GM21526 (cell line): ENCODE measurements around the gene SLC6A13.
"Not testable (repeated sequence)": the region's sequence is repeated elsewhere in the genome, so short reads cannot be mapped to it uniquely, and the experiment has no call there.

Source experiments
- ATAC-seq: cut with Tn5 transposase; IDR thresholded peaks from one replicate; pipeline ENCODE4 v1.9.1; 2021; ENCODE audit warnings: moderate library complexity; ENCODE audit not compliant: unreplicated experiment, low FRiP score

SLC6A13 gene

GRCh38 chr12:262817-263216 is at the start of gene SLC6A13:
Gene SLC6A13 (minus strand): TSS chr12:262836. CDS start chr12:260052, 2,784 bp downstream.
- no peak for ATAC-seq

DNA sequence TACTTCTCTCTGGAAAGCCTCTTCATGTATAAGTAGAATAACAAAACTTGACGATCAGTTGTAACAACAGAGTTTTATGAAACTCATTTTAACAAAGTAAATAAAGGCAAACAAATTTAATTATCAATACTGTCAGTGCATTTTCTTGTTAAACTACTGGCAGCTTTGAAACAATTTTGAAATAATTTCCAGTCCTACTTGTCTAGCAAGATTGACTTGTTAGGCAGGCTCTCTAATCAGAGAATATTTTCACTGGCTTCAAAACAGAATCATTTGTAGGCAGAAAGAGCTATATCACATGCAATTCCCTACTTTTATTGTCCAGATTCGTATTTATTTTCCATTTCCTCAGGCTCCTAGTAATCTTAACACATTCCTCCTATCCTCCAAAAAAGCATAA is 45.9 kb upstream of the SLC6A13 start:
- no peak for ATAC-seq

- ATAC-seq, result no peak
Measured at GRCh38 chr12:307406-307805, 44.8 kb upstream of the SLC6A13 start.

DNA sequence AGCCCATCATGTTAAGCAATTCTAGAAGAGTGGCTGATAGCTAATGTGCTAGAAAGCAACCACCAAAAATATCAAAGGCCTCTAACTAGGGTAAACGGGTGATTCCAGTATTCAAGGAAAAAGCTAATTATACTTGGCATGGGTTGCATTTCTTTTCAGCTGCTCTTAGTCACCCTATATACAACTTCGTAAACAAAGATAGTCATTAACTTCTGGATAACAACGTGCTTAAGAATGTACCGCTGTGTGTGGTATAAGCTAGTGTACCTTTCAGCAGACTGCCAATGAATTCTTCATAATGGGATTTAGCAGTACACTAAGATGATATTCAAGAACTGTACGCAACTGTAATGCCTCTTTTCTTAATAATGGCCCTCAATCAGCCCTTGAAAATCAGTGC is 42.2 kb upstream of the SLC6A13 start:
- no peak for ATAC-seq

DNA sequence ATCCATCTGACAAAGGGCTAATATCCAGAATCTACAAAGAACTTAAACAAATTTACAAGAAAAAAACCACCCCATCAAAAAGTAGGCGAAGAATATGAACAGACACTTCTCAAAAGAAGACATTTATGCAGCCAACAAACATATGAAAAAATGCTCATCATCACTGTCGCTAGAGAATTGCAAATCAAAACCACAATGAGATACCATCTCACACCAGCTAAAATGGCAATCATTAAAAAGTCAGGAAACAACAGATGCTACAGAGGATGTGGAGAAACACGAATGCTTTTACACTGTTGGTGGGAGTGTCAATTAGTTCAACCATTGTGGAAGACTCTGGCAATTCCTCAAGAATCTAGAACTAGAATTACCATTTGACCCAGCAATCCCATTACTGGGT is 40.1 kb upstream of the SLC6A13 start:
- not testable (repeated sequence) for ATAC-seq

- not testable (repeated sequence) for ATAC-seq
Measured at GRCh38 chr12:300166-300565, 37.5 kb upstream of the SLC6A13 start.

DNA sequence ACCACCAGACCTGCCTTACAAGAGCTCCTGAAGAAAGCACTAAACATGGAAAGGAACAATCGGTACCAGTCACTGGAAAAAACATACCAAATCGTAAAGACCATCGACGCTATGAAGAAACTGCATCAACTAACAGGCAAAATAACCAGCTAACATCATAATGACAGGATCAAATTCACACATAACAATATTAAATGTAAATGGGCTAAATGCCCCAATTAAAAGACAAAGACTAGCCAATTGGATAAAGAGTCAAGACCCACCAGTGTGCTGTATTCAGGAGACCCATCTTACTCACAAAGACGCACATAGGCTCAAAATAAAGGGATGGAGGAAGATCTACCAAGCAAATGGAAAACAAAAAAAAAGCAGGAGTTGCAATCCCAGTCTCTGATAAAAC is 36.9 kb upstream of the SLC6A13 start:
- not testable (repeated sequence) for ATAC-seq

- ATAC-seq, result not testable (repeated sequence)
Measured at GRCh38 chr12:298059-298458, 35.4 kb upstream of the SLC6A13 start.

DNA sequence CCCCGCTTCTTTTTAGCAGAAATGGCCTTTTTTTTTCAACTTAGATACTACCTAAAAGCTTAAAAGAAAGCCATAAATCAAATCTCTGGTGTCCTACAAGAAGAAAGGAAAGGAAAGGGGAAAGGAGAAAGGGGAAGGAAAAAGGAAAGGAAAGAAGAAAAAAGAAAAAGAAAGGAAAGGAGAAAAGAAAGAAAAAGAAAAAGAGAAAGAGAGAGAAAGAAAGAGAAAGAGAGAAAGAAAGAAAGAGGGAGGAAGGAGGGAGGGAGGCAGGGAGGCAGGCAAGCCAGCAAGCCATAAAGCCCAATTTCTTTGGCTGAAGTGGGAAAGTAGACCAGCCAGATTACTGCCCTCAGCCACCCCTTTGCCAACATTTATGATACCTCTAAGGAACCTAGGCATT is 32.5 kb upstream of the SLC6A13 start:
- ATAC-seq, result no peak

DNA sequence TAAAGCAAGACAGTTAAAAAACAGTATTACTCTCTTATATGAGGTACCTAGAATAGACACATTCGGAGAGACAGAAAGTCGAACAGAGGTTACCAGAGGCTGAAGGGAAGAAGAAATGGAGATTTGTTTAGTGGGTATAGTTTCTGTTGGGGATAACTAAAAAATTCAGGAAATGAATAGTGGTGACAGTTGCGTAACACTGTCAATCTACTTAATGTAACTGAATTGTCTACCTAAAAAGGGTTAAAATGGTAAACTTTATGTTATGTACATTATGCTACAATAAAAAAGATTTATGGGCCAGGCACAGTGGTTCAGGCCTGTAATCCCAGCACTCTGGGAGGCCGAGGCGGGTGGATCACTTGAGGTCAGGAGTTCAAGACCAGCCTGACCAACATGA is 30.6 kb upstream of the SLC6A13 start:
- no peak for ATAC-seq

GRCh38 chr12:292186-292585 is 29.6 kb upstream of the SLC6A13 start:
- ATAC-seq, result no peak

GRCh38 chr12:291153-291723 is 28.6 kb upstream of the SLC6A13 start:
- ATAC-seq, result no peak

GRCh38 chr12:288687-289086 is 26.1 kb upstream of the SLC6A13 start:
- ATAC-seq, result no peak

GRCh38 chr12:286531-287300 is 24.1 kb upstream of the SLC6A13 start:
- no peak for ATAC-seq

- no peak for ATAC-seq
Measured at GRCh38 chr12:278046-278445, 15.4 kb upstream of the SLC6A13 start.

DNA sequence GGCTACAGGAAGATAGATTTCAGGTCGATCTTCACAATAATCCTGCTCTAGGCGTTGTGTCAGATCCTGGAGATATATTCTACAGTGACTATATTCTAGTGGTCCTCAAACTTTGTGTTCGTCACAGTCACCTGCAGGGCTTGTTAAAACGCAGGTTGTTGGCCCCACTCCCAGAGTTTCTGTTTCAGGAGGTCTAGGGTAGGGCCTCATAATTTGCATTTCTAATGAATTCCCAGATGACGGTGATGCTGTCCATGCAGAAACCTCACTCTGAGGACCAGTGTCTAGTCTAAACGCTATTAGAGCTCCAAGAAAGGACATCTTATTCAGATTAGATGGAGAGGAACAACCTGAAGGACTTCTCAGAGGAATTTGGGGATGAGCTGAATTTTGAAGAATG is 13.2 kb upstream of the SLC6A13 start:
- no peak for ATAC-seq

DNA sequence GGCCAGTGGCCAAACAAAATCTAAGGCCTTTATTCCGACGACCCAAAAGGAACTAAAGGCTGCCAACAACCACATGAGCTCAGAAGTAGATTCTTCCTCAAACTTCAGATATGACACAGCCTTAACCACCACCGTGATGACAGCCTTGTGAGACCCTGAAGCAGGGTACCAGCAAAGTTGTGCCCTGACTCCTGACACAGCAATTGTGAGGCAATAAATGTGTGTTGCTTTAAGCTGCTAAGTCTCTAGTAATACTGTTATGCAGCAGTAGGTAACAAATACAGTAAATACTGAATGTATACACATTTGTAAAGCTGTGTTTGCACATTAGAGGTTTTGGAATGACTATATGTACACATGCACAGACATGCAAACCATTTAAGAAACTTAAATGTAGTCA is 10.7 kb upstream of the SLC6A13 start:
- ATAC-seq, result no peak

DNA sequence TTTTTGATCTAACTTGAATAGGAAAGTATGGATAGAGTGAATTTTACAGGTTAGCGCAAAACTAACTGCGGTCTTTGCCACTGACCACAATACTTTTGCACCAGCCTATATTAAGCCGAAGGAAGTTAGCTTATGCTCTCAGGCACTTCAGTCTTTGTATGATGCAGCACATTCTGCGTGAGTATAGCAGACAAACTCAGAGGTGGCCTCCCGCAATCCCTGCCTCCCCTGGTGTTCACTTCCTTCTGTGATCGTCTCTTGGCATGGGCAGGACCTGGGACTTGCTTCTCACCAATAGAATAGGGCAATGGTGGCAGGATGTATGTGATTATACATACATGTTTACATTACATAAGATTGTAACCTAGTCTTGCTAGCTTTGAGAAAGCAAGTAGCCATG is 10.3 kb upstream of the SLC6A13 start:
- no peak for ATAC-seq

DNA sequence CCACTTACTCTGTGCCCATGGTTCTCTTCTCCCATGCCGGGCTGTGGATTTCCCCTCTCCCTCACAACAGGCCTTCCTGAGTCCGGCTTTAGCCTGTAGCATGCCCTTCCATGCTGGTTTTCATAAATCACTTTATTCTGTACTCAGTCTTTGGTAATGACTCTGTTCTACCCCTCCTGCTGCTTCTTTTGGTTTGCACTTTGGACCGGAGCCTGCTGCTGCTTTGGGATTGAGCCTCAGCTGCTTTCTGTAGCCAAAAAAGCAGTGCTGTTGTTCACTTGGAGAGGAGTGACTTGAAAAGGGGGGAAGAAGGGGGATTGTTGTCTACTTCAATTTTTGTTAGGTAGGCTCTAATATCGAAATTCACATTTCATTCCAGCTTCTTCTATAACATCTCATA is 8.5 kb upstream of the SLC6A13 start:
- no peak for ATAC-seq

DNA sequence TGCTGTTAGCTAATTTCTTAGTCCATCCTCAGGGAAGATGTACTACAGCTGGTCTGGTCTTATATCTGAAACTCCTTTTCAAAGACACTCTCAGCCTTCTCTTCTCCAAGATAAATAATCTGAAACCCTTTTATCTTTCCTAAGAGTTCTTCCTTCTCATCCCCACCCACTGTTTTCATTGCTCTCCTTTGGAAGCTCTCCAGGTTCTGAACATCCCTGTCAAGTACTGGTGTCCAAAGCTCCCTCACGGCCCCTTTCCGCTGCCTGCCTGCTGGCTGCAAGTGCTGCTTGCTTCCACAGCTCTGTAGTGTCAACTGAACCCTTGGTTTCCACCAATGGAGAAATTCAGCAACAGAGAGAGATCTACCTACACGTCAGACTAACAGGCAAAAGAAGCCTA is 6.6 kb upstream of the SLC6A13 start:
- ATAC-seq, result no peak

GRCh38 chr12:268483-268840 is 5.8 kb upstream of the SLC6A13 start:
- ATAC-seq, result no peak
